ENCODE measurements around the gene SFRP2.

SFRP2 gene

DNA sequence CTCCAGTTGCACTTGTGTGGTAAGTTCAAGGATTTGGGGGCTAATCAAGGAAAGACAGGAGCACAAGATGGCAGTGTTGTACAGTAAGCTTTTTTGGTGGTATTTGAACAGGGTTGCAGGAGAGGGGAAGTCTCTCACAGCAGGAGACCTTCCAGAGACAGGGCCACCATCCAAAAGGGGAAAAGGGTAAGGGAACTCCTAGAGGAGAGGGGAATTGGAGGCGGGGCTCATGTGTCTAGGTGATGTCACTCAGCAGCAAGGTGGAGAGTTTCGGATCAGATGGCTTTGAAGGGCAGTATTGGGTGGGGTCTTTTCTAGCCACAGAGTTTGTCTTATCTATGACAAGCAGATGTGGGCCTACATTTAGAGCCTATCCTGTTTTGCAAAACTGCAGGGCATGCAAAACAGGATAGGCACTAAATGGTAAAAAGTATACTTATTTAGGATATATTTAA lies 15.6 kb downstream of the SFRP2 start:
- FAIRE-seq (no peak), DNase-seq (ENCODE audit: low spot score) (no peak)

DNA sequence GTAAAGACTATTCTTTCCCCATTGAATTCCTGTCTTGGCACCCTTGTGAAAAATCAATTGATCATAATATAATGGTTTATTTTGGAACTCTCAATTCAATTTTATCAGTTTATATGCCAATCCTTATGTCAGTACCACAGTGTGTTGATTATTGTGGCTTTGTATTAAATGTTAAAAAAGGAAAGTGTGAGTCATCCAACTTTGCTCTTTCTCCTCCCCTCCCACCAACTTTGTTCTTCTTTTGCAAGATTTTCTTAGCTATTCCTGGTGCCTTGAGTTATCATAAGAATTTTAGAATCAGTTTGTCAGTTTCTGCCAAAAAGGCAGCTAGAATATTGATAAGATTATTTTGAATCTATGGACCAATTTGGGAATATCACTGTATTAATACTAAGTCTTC lies 17.8 kb downstream of the SFRP2 start:
- FAIRE-seq (no peak), DNase-seq (ENCODE audit: low spot score) (no peak)

GRCh38 chr4:153766758-153767157 lies 22.1 kb downstream of the SFRP2 start:
- no peak for FAIRE-seq
- no peak for DNase-seq (ENCODE audit: low spot score)

GRCh38 chr4:153765894-153766293 lies 23.0 kb downstream of the SFRP2 start:
- DNase-seq (ENCODE audit: low spot score), result no peak
- no peak for FAIRE-seq

DNA sequence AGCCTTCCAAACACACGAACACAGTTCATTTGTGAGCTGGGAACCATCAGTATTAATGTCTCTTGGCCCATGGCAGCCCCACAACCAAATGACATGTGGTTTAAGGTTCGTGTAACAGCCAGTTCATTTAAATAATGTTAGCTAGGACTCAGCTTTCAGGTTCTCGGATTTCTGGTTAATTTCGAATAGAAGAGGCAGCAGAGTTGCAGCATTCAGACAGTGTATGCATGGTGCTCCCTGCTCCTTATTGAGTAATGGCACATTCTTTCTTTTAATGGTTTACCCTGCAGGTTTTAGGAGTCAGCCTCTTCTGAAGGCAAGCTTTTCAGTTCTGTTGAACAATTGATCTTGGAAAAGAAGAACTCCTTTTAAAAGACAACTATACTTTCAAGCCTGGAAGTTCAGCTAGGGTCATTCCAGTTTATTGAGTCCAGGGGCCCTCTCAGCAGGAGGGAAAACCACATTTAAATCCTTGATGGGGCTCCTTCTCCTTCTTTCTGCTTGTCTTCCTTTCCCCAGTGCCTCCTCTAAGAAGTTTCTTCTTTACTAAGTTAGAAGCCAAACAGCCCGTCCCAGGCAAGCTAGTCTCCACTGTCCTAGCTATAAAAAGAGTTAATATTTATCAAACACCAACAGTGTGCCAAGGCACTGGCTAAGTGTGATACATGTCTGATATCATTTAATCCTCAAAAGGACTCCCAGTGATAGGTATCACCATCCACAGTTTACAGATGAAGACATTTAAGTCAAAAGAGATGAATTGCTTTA lies 24.1 kb downstream of the SFRP2 start:
- FAIRE-seq (no peak), DNase-seq (ENCODE audit: low spot score) (no peak)

- no peak for FAIRE-seq
- DNase-seq (ENCODE audit: low spot score), result no peak
Observed at GRCh38 chr4:153763404-153763803, 25.5 kb downstream of the SFRP2 start.

GRCh38 chr4:153759407-153760316 lies 29.2 kb downstream of the SFRP2 start, which contains the start of gene RNF175:
RNF175 (minus strand) TSS chr4:153760024; CDS start chr4:153759862, 162 bp downstream.
- FAIRE-seq (no peak), DNase-seq (ENCODE audit: low spot score) (no peak)

- FAIRE-seq (no peak), DNase-seq (ENCODE audit: low spot score) (no peak)
Observed at GRCh38 chr4:153758688-153759406, 30.0 kb downstream of the SFRP2 start.

DNA sequence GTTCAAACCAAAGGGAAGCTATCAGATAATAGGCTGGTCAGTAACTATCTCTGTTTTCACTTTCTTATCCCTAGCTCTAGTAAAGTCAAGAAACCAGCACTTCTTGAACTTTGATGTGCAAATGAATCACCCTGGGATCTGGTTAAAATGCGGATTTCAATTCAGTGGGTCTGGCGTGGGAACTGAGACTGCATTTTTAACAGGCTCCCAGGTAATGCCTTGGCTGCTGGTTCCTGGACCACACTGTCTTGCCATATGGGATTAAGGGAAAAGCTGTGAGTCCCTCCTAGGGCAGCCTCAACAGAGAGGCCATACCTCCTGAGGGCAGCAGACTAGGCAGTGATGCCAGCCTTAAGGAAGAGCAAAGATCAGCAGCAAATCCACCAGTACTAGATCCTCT lies 30.7 kb downstream of the SFRP2 start:
- FAIRE-seq (no peak), DNase-seq (ENCODE audit: low spot score) (no peak)

GRCh38 chr4:153757407-153757806 lies 31.5 kb downstream of the SFRP2 start:
- FAIRE-seq (peak; percentile 58), DNase-seq (ENCODE audit: low spot score) (peak; percentile 73)

GRCh38 chr4:153755186-153755585 lies 33.7 kb downstream of the SFRP2 start:
- FAIRE-seq (no peak), DNase-seq (ENCODE audit: low spot score) (no peak)

GRCh38 chr4:153750197-153750817 lies 38.6 kb downstream of the SFRP2 start:
- peak; percentile 63 for DNase-seq (ENCODE audit: low spot score)
- peak; percentile 42 for FAIRE-seq

GRCh38 chr4:153748378-153748777 lies 40.5 kb downstream of the SFRP2 start:
- FAIRE-seq (peak; percentile 55), DNase-seq (ENCODE audit: low spot score) (peak; percentile 75)

- DNase-seq (ENCODE audit: low spot score) (no peak), FAIRE-seq (no peak)
Observed at GRCh38 chr4:153747406-153747955, 41.4 kb downstream of the SFRP2 start.

- FAIRE-seq, result no peak
- no peak for DNase-seq (ENCODE audit: low spot score)
Observed at GRCh38 chr4:153745651-153746050, 43.2 kb downstream of the SFRP2 start.

- DNase-seq (ENCODE audit: low spot score) (no peak), FAIRE-seq (no peak)
Observed at GRCh38 chr4:153741541-153741940, 47.3 kb downstream of the SFRP2 start.

- FAIRE-seq (no peak), DNase-seq (ENCODE audit: low spot score) (no peak)
Observed at GRCh38 chr4:153735906-153736461, 52.9 kb downstream of the SFRP2 start.

DNA sequence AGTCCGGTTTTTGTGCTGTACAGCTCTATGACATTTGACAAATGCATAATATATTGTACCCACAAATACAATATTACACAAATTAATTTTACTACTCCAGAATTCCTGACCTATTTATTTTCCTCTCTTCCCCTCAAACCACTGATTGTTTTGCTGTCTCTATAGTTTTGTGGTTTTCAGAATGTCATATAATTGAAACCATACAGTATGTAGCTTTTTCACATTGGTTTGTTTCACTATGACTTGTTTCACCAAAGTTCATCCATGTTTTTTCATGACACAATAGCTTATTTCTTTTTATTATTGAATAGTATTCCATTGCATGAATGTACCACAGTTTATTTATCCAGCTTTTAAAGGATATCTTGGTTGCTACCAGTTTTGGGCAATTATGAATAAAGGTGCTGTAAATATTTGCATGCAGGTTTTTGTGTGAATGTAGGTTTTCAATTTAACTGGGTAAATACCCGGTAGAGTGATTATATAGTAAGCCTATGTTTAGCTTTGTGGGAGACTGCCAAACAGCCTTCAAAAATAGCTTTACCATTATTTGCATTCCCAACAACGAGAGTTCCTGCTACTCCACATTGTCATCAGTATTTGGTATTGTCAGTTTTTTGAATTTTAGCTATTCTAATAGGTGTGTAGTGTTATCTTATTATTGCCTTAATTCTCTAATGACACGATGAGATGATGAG lies 55.0 kb downstream of the SFRP2 start:
- no peak for FAIRE-seq
- no peak for DNase-seq (ENCODE audit: low spot score)

GRCh38 chr4:153731239-153731638 lies 57.6 kb downstream of the SFRP2 start:
- DNase-seq (ENCODE audit: low spot score) (peak; percentile 75), FAIRE-seq (no peak)
